CD14-positive monocyte (primary cell): Measurements from ENCODE around the gene UVRAG. TPM values are rescaled to one million over a fixed set of nuclear protein-coding genes. Genes with fewer than 3 reads are reported as not detected.

Experiments used
- DNase-seq, 3 donors: peaks; one replicate each; pipeline ENCODE4 v3.0.0-alpha.2; 2011 to 2022
- H2AFZ ChIP-seq: 2 replicates; pipeline ENCODE4 v1.6.0; 2012; ENCODE audit warnings: mild to moderate bottlenecking, low read depth, low read length, inconsistent platforms; ENCODE audit not compliant: insufficient read depth, poor library complexity, severe bottlenecking
- H3K27ac ChIP-seq, 2 donors: 1 replicate in 1 of 2; 2 replicates in 1 of 2; pipeline ENCODE4 v1.5.1; 2012 to 2013; ENCODE audit warnings: low read length in 2 of 2, control low read depth in 1 of 2, inconsistent platforms in 1 of 2, low read depth in 1 of 2, mild to moderate bottlenecking in 1 of 2
- H3K27me3 ChIP-seq, 2 donors: one replicate each; pipeline versions ENCODE4 v1.6.0 to v1.6.1; 2011 to 2013; ENCODE audit warnings: low read length in 2 of 2; ENCODE audit not compliant: control insufficient read depth in 2 of 2, insufficient read depth in 2 of 2
- H3K36me3 ChIP-seq, 2 donors: replicated peaks in 1 of 2; 1 replicate in 1 of 2; 2 replicates in 1 of 2; pipeline versions ENCODE4 v1.5.1 to v1.6.1; 2012 to 2013; ENCODE audit warnings: low read length in 2 of 2, control low read depth in 1 of 2, inconsistent platforms in 1 of 2, mild to moderate bottlenecking in 1 of 2; ENCODE audit not compliant: insufficient read depth in 2 of 2, control insufficient read depth in 1 of 2
- H3K4me1 ChIP-seq, 2 donors: 1 replicate in 1 of 2; 2 replicates in 1 of 2; pipeline versions ENCODE4 v1.5.1 to v1.6.1; 2012 to 2013; ENCODE audit warnings: low read length in 2 of 2, control low read depth in 1 of 2, inconsistent platforms in 1 of 2, mild to moderate bottlenecking in 1 of 2, moderate library complexity in 1 of 2; ENCODE audit not compliant: insufficient read depth in 2 of 2, control insufficient read depth in 1 of 2
- H3K4me2 ChIP-seq: replicated peaks from 2 replicates; pipeline ENCODE3; 2012; ENCODE audit warnings: low read length, moderate library complexity, mild to moderate bottlenecking; ENCODE audit not compliant: poor library complexity, severe bottlenecking; ENCODE audit errors: extremely low read depth
- H3K4me3 ChIP-seq, 3 experiments: fragments of 200-600 bp in 1 of 3; sonication (generic) in 1 of 3; replicated peaks in 1 of 3; 1 replicate in 2 of 3; 2 replicates in 1 of 3; pipeline ENCODE4 v1.5.1; 2011 to 2013; ENCODE audit warnings: low read length in 3 of 3, mild to moderate bottlenecking in 3 of 3, control low read depth in 2 of 3, low read depth in 2 of 3, inconsistent platforms in 1 of 3, moderate library complexity in 1 of 3
- H3K79me2 ChIP-seq: 2 replicates; pipeline ENCODE4 v1.6.0; 2012; ENCODE audit warnings: mild to moderate bottlenecking, control low read depth, inconsistent platforms, low read length, moderate library complexity; ENCODE audit not compliant: insufficient read depth
- H3K9ac ChIP-seq: 2 replicates; pipeline ENCODE4 v1.6.0; 2017; ENCODE audit warnings: low read length, mild to moderate bottlenecking; ENCODE audit not compliant: insufficient read depth, poor library complexity, severe bottlenecking
- H3K9me3 ChIP-seq, 2 donors: replicated peaks in 1 of 2; 1 replicate in 1 of 2; 2 replicates in 1 of 2; pipeline versions ENCODE4 v1.5.1 to v1.6.1; 2012 to 2013; ENCODE audit warnings: low read length in 2 of 2, control low read depth in 1 of 2; ENCODE audit not compliant: control insufficient read depth in 1 of 2, insufficient read depth in 1 of 2
- H4K20me1 ChIP-seq: 2 replicates; pipeline ENCODE4 v1.6.0; 2012; ENCODE audit warnings: mild to moderate bottlenecking, low read length, control low read depth, moderate library complexity; ENCODE audit not compliant: insufficient read depth
- H3K27ac Mint-ChIP-seq, 7 donors: one replicate each; pipeline ENCODE4 v1.8.0; 2020; ENCODE audit warnings: mild to moderate bottlenecking in 7 of 7, mixed read lengths in 7 of 7, moderate library complexity in 6 of 7, inconsistent platforms in 2 of 7
- H3K27me3 Mint-ChIP-seq, 3 donors: one replicate each; pipeline ENCODE4 v1.8.0; 2021 to 2022; ENCODE audit warnings: low read depth in 3 of 3, mild to moderate bottlenecking in 3 of 3, mixed read lengths in 3 of 3, moderate library complexity in 3 of 3, inconsistent platforms in 1 of 3
- H3K36me3 Mint-ChIP-seq, 2 donors: one replicate each; pipeline ENCODE4 v1.8.0; 2020; ENCODE audit warnings: mixed read lengths in 2 of 2, inconsistent platforms in 1 of 2, mild to moderate bottlenecking in 1 of 2
- H3K4me1 Mint-ChIP-seq: one replicate; pipeline ENCODE4 v1.8.0; 2020; ENCODE audit warnings: mild to moderate bottlenecking, mixed read lengths
- H3K4me3 Mint-ChIP-seq, 2 donors: one replicate each; pipeline ENCODE4 v1.8.0; 2020; ENCODE audit warnings: mild to moderate bottlenecking in 2 of 2, mixed read lengths in 2 of 2, moderate library complexity in 1 of 2
- H3K9me3 Mint-ChIP-seq, 7 donors: one replicate each; pipeline ENCODE4 v1.8.0; 2020 to 2022; ENCODE audit warnings: mixed read lengths in 7 of 7, mild to moderate bottlenecking in 6 of 7, moderate library complexity in 6 of 7, inconsistent platforms in 2 of 7
- CTCF ChIP-seq: fragments of 200-600 bp; IDR thresholded peaks from one replicate; pipeline ENCODE4 v1.8.0; 2022; ENCODE audit warnings: antibody characterized with exemption, mild to moderate bottlenecking
- WGBS: methylation state at CpG from one replicate; pipeline ENCODE4 v1.1.5; 2013; ENCODE audit warnings: missing lambda C conversion rate; ENCODE audit not compliant: insufficient coverage; 5-methylcytosine and 5-hydroxymethylcytosine counted together
- intact Hi-C, 2 donors: fragments of 100-400 bp; cut with micrococcal nuclease; formaldehyde crosslinking; loops; one replicate each; pipeline versions ENCODE4 v1.15.0 to v1.15.1; 2023
- polyA plus RNA-seq, 3 donors: library from polyadenylated mRNA; depleted of rRNA in 1 of 3; unstranded in 2 of 3; stranded (reverse) in 1 of 3; fragments of 300-500 nt in 2 of 3; fragments of >200 nt in 1 of 3; fragmentation: Illumina TruSeq in 2 of 3; gene quantifications; 1 replicate in 2 of 3; 2 replicates in 1 of 3; pipeline ENCODE4 v1.2.3, GENCODE V29; 2012 to 2021

The UVRAG gene
- polyA plus RNA-seq, 3 donors: 13.7 to 20.5 (median 20.0) TPM

GRCh38 chr11:76051937-76052336 lies 236.9 kb downstream of the UVRAG start:
- intact Hi-C loops: no loop called here
- no peaks in the 10 kb centered on the region for H3K27me3 Mint-ChIP-seq
- no peaks in the 10 kb centered on the region for H3K79me2 ChIP-seq
- H3K27me3 ChIP-seq: no peaks in the 10 kb centered on the region
- no peak overlapping the region for H3K4me3 Mint-ChIP-seq
- H3K4me1 Mint-ChIP-seq: no peaks in the 10 kb centered on the region
- no peak for DNase-seq
- no peaks in the 10 kb centered on the region for H3K4me1 ChIP-seq
- peaks cover 0 to 6% of the 10 kb centered on the region in 2 donors for H3K9me3 ChIP-seq
- no peak overlapping the region for H3K9ac ChIP-seq
- H3K27ac Mint-ChIP-seq: peak overlapping the region in 1 of 7 donors; percentile 22
- H2AFZ ChIP-seq: no peak overlapping the region
- WGBS: 92% methylated on average over 1 of the region's 2 CpGs
- H4K20me1 ChIP-seq: peaks cover 19% of the 10 kb centered on the region
- peaks cover 5 to 22% of the 10 kb centered on the region in 2 donors for H3K36me3 ChIP-seq
- peaks cover 24 to 36% of the 10 kb centered on the region in 2 donors for H3K36me3 Mint-ChIP-seq
- H3K4me2 ChIP-seq: no peak overlapping the region
- H3K4me3 ChIP-seq: no peak overlapping the region
- H3K27ac ChIP-seq: no peak overlapping the region
- no peak for TF ChIP-seq CTCF
- H3K9me3 Mint-ChIP-seq: peaks cover 4 to 15% (median 9%) of the 10 kb centered on the region in 7 donors

GRCh38 chr11:76054330-76054729 lies 239.3 kb downstream of the UVRAG start:
- no peaks in the 10 kb centered on the region for H3K9me3 ChIP-seq
- H3K79me2 ChIP-seq: no peaks in the 10 kb centered on the region
- H3K4me2 ChIP-seq: no peak overlapping the region
- peaks cover 5 to 30% of the 10 kb centered on the region in 2 donors for H3K36me3 ChIP-seq
- H4K20me1 ChIP-seq: peaks cover 40% of the 10 kb centered on the region
- Mint-ChIP-seq H3K27ac (peak overlapping the region in 3 of 7 donors; percentile 8 to 81 (median 41)), H3K9me3 (no peaks in the 10 kb centered on the region), H3K4me3 (no peak overlapping the region), H3K27me3 (no peaks in the 10 kb centered on the region), H3K4me1 (no peaks in the 10 kb centered on the region), H3K36me3 (peaks cover 17 to 23% of the 10 kb centered on the region in 2 donors)
- no peak for DNase-seq
- H3K9ac ChIP-seq: no peak overlapping the region
- intact Hi-C loops: no loop called here
- H3K27me3 ChIP-seq: no peaks in the 10 kb centered on the region
- 96% methylated on average over 2 of the region's 3 CpGs for WGBS
- no peak overlapping the region for H3K27ac ChIP-seq
- no peak for TF ChIP-seq CTCF
- no peaks in the 10 kb centered on the region for H3K4me1 ChIP-seq
- no peak overlapping the region for H2AFZ ChIP-seq
- no peak overlapping the region for H3K4me3 ChIP-seq
